M059J (cell line): ENCODE results near the gene LDOC1. TPM values are rescaled to one million over a fixed set of nuclear protein-coding genes. Genes with fewer than 3 reads are reported as not detected.
A peak's percentile ranks its signal among the peaks of the same experiment; 100 is the strongest.
"Not testable (repeated sequence)": the region's sequence is repeated elsewhere in the genome, so short reads cannot be mapped to it uniquely, and the experiment has no call there.

Experiments used
- DNase-seq: peaks from one replicate; pipeline ENCODE4 v3.0.0-alpha.2; 2012; ENCODE audit warnings: low read depth
- total RNA-seq: library from RNA; depleted of rRNA; stranded (reverse); fragments of >200 nt; shearing (Covaris generic); gene quantifications from 2 replicates; pipeline ENCODE4 v1.2.3, GENCODE V29; 2014; rRNA removed

The LDOC1 gene
- 29.3 and 34.6 TPM in 2 replicates for total RNA-seq

DNA sequence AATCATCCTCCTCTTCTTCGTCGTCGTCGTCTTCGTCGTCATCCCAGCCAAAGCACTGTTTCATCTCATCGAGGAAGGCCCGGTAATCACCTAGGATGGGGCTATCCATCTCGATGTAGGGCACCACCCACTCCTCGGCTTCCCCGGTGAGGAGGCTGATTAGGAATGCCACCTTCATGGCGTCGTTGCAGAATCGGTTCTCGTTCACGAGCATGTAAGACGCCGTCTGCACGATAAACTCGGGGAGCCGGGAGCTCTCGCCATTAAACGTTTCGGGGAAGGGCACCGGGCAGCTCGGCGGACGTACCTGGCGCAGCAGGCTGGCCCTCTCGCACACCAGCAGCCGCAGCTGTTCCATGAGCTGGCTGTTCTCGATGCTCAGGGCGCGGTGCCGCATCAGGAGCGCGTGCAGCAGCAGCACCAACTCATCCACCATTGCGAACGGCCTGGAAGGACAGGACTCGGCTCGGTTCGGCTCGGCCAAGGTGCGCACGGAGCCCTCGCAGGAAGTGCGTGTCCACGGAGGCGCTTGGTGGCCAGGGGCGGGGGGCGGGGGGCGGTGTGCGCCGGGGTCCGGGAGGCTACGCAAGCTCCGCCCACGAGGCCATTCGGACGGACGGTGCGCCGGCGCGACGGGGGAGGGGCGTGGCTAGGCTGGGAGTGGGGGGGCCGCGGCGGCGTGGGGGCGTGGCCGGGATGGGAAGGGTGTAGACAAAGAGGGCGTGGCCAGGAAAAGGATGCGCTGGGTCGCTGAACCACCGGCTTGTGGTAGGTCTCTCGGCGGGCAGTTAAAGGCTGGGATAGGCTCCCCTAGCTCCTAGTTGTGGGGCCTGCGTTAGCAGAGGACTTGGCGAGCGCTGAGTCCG is at the start of gene LDOC1:
LDOC1 (minus strand) TSS at position 544 of the 866 bp plus-strand sequence; CDS start at position 436, 108 bp downstream.
- peak; percentile 84 for DNase-seq

DNA sequence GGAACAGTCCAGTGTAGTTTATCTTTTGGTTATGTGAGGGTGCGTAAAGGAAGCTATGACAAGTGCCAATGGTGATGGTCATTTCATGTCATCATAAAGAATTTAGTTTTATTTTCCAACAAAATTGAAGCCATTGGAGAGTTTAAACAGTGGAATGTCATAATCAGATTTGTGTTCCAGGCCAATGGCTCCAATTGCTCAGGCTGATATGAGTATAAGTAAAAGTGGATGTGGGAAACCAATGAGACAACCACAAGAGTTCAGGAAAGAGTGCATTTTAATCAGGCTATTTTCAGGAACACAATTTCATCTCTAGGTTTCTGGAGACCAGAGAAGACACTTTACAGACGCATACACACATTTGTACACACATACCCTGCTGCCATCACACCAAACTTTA is 44.7 kb upstream of the LDOC1 start:
- DNase-seq, result peak; percentile 31

DNA sequence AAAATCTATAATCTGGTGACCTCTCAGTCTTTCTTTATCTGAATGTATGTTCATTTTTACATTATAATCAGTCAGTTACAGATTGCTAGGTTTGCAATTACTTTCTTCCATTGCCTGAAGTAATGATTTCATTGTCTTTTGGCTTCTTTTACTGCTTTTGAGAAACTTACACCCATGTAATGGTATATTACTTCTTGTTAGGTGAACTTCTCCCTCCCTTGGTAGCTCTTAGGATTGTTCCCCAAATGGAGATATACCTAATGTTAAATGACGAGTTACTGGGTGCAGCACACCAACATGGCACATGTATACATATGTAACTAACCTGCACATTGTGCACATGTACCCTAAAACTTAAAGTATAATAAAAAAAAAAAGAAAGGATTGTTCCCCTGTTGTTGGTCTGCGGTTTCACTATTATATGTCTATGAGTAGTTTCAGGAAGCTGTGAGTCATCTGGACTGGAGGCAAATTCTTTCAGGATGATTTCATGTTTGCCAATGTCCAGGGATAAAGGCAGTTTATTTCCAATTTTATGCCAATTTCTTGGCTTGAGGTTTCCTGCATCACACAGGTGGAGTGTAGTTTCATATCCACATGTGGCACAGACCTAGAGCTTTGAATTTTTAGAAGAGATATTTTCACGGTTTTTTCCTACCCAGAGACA is 43.5 kb upstream of the LDOC1 start:
- DNase-seq, result peak; percentile 91

DNA sequence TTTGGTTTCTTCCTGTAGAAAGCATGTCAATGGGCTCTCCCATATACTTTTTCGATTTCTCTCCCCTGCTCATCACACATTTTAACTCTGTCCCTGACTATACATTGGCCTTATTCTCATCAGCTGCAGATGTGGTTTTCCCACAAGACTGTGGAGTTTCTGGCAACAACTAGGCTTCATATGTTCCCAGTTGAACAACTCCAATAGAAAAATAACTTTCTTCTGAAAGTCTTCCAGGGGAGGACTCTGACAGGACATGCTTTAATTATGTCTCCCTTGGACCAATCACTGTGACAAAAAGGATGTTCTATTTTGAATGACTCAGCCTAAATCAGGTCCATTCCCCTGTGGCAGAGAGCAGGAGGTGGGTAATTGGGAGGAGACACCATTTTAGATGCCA is 37.3 kb upstream of the LDOC1 start:
- DNase-seq, result peak; percentile 36

DNA sequence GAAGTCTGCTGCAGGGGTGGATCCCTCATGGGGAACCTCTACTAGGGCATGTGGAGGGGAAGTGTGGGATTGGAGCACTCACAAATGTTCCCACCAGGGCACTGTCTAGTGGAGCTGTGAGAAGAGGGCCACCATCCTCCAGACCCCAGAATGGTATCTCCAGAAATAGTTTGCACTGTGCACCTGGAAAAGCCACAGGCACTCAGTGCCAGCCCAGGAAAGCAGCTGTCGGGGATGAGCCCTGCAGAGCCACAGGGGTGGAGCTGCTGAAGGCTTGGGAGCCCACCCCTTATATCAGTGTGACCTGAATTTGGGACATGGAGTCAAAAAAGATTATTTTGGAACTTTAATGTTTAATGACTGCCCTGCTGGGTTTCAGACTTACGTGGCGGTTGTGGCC is 25.0 kb upstream of the LDOC1 start:
- no peak for DNase-seq

DNA sequence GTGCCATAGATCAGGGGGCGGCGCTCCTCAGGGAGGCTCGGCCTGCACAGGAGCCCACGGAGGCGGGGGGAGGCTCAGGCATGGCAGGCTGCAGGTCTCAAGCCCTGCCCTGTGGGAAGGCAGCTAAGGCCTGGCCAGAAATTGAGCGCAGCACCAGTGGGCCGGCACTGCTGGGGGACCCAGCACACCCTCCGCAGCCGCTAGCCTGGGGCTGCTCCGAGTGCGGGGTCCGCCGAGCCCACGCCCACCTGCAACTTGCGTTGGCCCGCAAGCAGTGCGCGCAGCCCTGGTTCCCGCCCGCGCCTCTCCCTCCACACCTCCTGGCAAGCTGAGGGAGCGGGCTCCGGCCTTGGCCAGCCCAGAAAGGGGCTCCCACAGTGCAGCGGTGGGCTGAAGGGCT is 11.6 kb upstream of the LDOC1 start:
- DNase-seq, result not testable (repeated sequence)

DNA sequence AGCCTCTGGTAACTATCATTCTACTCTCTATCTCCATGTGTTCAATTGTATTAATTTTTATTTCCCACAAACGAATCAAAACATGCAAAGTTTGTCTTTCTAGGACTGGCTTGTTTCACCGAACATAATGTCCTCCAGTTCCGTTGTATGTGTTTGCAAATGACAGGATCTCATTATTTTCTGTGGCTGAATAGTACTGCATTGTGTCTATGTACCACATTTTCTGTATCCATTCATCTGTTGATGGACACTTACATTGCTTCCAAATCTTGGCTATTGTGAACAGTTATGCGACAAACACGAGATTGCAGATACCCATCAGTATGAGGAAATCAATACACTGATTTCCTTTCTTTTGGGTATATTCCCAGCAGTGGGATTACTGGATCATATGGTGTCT is 8.4 kb upstream of the LDOC1 start:
- DNase-seq, result no peak

DNA sequence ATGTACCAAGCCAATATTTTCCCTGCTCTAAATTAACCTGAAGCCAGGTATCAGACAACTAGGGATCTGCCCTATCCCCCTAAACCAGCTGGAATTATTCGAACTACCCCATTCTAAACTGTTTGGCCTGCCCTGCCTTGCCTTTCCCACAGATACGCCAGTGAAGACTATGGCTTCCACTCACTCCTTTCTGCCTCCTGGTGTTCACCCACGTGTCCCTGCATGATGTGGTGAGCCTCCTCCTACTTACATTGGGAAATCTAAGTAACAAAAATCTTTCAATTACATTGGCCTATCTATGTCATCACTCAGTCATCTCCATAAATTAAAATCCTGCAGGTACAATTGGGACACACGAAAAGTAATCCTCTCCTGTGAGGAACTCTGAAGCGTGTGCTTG is 6.1 kb upstream of the LDOC1 start:
- no peak for DNase-seq

DNA sequence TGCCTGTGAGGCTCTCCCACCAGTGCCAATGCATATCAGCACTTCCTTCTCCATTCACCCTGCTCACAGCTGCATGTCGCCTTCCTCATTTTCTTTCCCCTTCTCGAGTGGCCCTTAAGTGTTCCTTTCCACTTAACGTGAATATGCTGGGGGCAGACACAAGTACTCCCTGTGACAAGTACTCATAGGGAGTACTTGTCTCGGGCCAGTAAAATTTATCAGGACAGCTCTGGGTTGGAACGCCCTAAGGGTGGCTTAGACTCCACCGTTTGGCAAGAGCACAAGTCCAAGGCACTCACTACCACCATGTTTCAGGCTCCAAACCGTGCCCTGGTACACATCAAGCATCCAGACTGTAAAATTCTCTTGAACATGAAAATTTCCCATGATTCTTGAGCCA is 3.9 kb upstream of the LDOC1 start:
- DNase-seq, result no peak

DNA sequence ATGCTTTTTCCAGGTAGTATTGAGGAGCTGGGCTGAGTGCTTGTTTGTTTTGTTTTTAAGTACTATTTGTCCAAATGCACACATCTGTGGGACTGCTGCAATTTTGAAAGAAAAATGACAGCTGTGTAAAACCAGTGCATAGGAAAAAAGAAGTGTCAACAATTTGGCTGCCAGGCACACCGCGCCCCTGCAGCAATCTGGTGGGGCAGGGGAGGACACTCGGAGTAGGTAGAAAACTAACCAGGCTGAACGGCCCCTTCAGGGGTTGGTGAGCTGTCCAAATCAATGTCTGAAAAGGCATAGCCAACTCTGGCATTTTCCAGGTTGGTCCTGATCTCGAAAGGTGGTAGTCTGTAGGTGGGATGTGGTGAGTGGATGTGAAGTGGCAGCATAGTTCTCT is 1.1 kb downstream of the LDOC1 start:
- DNase-seq, result no peak

DNA sequence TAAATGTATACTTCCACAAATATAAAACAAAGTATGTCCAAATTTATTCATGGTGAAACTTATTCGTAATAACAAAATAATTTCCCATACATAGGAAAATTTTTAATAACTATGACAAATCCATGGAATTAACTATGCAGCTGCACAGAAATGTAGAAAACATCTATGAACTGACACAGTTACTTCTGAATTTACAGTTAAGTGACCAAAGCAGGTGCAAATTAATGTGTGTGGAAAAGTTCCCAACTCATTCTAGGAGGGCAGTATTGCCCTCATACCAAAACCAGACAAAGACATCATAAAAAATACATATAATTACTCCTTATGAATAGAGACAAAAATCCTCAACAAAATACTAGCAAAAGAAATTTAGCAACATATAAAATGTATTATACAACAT is 12.5 kb downstream of the LDOC1 start:
- no peak for DNase-seq

DNA sequence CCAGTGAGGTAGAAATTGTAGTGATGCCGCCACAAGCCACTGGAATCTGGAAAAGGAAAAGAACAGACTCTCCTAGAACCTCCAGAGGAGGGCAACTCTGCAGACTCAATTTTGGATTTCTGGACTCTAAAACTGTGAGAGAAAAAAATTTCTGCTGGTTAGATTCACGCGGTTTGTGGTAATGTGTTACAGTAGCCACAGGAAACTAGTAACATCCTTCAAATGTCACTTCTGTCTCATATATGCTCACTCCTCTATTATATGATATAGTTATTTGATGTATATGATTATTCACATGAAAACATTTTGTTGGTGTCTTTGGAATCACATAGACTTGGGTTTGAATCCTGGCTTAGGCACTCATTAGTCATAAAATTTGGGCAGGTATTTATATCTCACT is 18.8 kb downstream of the LDOC1 start:
- DNase-seq, result no peak

DNA sequence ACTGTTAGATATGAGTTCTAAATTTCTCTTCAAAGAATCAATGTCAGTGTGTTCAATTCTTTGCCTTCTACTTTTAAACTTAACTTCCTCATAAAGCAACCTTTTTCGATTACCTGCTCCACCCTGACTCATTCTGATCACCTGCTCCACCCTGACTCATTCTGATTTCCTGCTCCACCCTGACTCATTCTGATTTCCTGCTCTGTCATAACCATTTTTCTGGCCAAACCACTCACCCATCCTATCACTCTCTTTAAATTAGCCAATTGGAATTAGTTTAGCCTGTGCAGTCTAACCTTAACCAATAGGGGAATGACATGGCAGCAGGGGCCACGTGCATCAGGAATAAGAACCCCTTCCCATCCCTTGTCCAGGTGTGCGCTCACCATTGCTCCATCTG is 21.7 kb downstream of the LDOC1 start:
- DNase-seq, result not testable (repeated sequence)

DNA sequence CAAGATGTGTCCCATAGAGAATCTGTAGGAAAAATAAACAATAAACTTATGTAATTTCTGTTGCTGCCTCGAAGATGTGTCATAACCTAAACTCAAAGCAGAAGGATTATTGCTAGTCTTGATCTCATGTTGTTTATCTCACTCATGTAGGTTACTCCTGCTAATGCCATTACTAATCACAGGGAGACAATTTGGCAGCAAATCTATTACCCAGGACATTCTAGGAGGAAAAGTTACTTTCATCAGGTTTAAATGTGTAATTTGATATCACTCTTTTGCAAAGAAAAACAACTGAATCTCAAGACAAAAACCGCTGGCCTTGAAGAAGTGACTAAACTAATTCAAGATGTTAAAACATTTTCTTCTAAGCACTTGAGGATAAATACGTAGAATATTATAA is 34.0 kb downstream of the LDOC1 start:
- peak; percentile 74 for DNase-seq

DNA sequence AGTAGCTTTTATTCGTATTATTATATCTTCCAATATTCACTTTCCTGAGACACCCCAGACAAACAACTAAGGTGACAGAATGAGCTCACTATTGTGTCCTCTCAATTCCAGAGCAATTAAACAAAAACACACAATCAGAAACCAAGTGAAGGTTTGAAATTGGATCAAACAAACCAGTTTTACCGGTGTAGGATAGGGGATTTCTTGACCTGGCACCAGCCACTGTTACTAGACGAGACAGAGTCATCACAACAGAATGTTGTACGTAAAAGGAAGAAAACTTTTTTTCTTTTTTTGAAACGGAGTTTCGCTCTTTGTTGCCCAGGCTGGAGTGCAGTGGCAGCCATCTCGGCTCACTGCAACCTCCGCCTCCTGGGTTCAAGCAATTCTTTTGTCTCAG is 43.7 kb downstream of the LDOC1 start:
- DNase-seq, result peak; percentile 18

DNA sequence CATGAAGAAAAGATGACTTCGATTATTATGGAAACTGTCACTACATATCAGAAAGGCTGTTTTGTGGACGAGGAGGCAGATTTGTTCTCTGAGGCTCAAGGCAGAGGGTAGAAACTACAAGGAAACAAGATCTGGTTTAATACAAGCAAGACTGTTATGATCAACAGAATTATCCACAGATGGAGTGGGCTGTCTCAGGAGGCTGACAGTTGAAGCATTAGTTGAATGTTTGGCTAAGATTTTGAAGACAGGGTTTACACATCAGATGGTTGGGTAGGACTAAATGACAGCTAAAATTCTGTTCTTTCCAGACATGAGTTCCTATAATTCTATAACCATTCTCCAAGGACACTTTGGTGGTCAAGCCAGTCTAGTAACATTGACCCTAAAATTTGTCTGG is 49.8 kb downstream of the LDOC1 start:
- DNase-seq, result no peak

Other genes starting within 250 kb of the LDOC1 start
- 43.0 and 87.1 TPM in 2 replicates for gene SPANXB1, start 174.5 kb downstream of the LDOC1 start, total RNA-seq
- 5.8 and 13.3 TPM in 2 replicates for gene SPANXC, start 65.4 kb upstream of the LDOC1 start, total RNA-seq